H9 (cell line): Measurements from ENCODE around the gene ZNF768. TPM values are rescaled to one million over a fixed set of nuclear protein-coding genes. Genes with fewer than 3 reads are reported as not detected.

Experiments
- DNase-seq: peaks from one replicate; pipeline ENCODE4 v3.0.0-alpha.2; 2017
- H2AFZ ChIP-seq: one replicate; pipeline ENCODE4 v1.6.1; 2013; ENCODE audit warnings: mild to moderate bottlenecking, low read length, control low read depth, moderate library complexity
- H2AK5ac ChIP-seq: 2 replicates; pipeline ENCODE4 v1.6.1; 2013; ENCODE audit warnings: low read length, control low read depth, mixed read lengths; ENCODE audit not compliant: insufficient read length
- H2BK120ac ChIP-seq: one replicate; pipeline ENCODE4 v1.6.1; 2013; ENCODE audit warnings: low read depth, mild to moderate bottlenecking, low read length, control low read depth, inconsistent platforms; ENCODE audit not compliant: poor library complexity, severe bottlenecking
- H2BK12ac ChIP-seq: 2 replicates; pipeline ENCODE4 v1.6.1; 2013; ENCODE audit warnings: low read length, control low read depth, mixed read lengths, low read depth; ENCODE audit not compliant: insufficient read length
- H2BK15ac ChIP-seq: 2 replicates; pipeline ENCODE4 v1.6.1; 2013; ENCODE audit warnings: low read depth, low read length, control low read depth
- H2BK20ac ChIP-seq: one replicate; pipeline ENCODE4 v1.6.1; 2013; ENCODE audit warnings: low read depth, mild to moderate bottlenecking, low read length, control low read depth, inconsistent platforms; ENCODE audit not compliant: poor library complexity, severe bottlenecking
- H2BK5ac ChIP-seq: 2 replicates; pipeline ENCODE4 v1.6.1; 2013; ENCODE audit warnings: low read length, control low read depth, mixed read lengths; ENCODE audit not compliant: insufficient read length
- H3K14ac ChIP-seq: 2 replicates; pipeline ENCODE4 v1.6.1; 2013; ENCODE audit warnings: low read length, control low read depth; ENCODE audit not compliant: insufficient read depth
- H3K18ac ChIP-seq: 2 replicates; pipeline ENCODE4 v1.6.1; 2013; ENCODE audit warnings: low read depth, mild to moderate bottlenecking, mixed read lengths, low read length, control low read depth; ENCODE audit not compliant: insufficient read length
- H3K23ac ChIP-seq: 2 replicates; pipeline ENCODE4 v1.6.1; 2013; ENCODE audit warnings: low read length, control low read depth, mixed read lengths, low read depth; ENCODE audit not compliant: insufficient read length
- H3K23me2 ChIP-seq: 2 replicates; pipeline ENCODE4 v1.6.1; 2013; ENCODE audit warnings: low read depth, mild to moderate bottlenecking, mixed read lengths, low read length, control low read depth; ENCODE audit not compliant: insufficient read length, poor library complexity, severe bottlenecking
- H3K27ac ChIP-seq: 2 replicates; pipeline ENCODE4 v1.5.1; 2013; ENCODE audit warnings: low read length, control low read depth, mixed read lengths, low read depth; ENCODE audit not compliant: insufficient read length
- H3K27me3 ChIP-seq: 2 replicates; pipeline ENCODE4 v1.6.1; 2013; ENCODE audit warnings: low read length, control low read depth, inconsistent platforms; ENCODE audit not compliant: insufficient read depth
- H3K4ac ChIP-seq: 2 replicates; pipeline ENCODE4 v1.6.1; 2013; ENCODE audit warnings: low read depth, mild to moderate bottlenecking, control low read depth, inconsistent platforms, low read length, moderate library complexity
- H3K4me1 ChIP-seq: 2 replicates; pipeline ENCODE4 v1.6.1; 2013; ENCODE audit warnings: low read length, control low read depth, inconsistent platforms; ENCODE audit not compliant: insufficient read depth
- H3K4me2 ChIP-seq: 2 replicates; pipeline ENCODE4 v1.6.1; 2013; ENCODE audit warnings: low read length, control low read depth, mixed read lengths; ENCODE audit not compliant: insufficient read length, insufficient read depth
- H3K56ac ChIP-seq: 2 replicates; pipeline ENCODE4 v1.6.1; 2013; ENCODE audit warnings: low read depth, mild to moderate bottlenecking, mixed read lengths, low read length, control low read depth; ENCODE audit not compliant: insufficient read length
- H3K79me1 ChIP-seq: 2 replicates; pipeline ENCODE4 v1.6.1; 2013; ENCODE audit warnings: low read depth, mild to moderate bottlenecking, moderate library complexity, low read length, control low read depth, inconsistent platforms; ENCODE audit not compliant: insufficient read depth, poor library complexity, severe bottlenecking
- H3K79me2 ChIP-seq: 2 replicates; pipeline ENCODE4 v1.6.1; 2013; ENCODE audit warnings: low read length, control low read depth, inconsistent platforms; ENCODE audit not compliant: insufficient read depth
- H3K9ac ChIP-seq: 2 replicates; pipeline ENCODE4 v1.6.1; 2013; ENCODE audit warnings: low read length, control low read depth, mixed read lengths; ENCODE audit not compliant: insufficient read length; ENCODE audit errors: extremely low read depth
- H3K9me3 ChIP-seq: one replicate; pipeline ENCODE4 v1.6.1; 2013; ENCODE audit warnings: low read depth, low read length, inconsistent platforms; ENCODE audit not compliant: control insufficient read depth
- H3T11ph ChIP-seq: one replicate; pipeline ENCODE4 v1.6.1; 2013; ENCODE audit warnings: mild to moderate bottlenecking, low read length, control low read depth, inconsistent platforms
- H4K20me1 ChIP-seq: one replicate; pipeline ENCODE4 v1.6.1; 2013; ENCODE audit not compliant: control insufficient read depth, insufficient read length, insufficient read depth
- H4K5ac ChIP-seq: 2 replicates; pipeline ENCODE4 v1.6.1; 2013; ENCODE audit warnings: low read depth, mild to moderate bottlenecking, mixed read lengths, low read length, control low read depth; ENCODE audit not compliant: insufficient read length
- H4K8ac ChIP-seq: replicated peaks from 2 replicates; pipeline ENCODE4 v1.6.1; 2013; ENCODE audit warnings: low read length, control low read depth, mixed read lengths, low read depth; ENCODE audit not compliant: insufficient read length
- H4K91ac ChIP-seq: 2 replicates; pipeline ENCODE4 v1.6.1; 2013; ENCODE audit warnings: low read depth, mild to moderate bottlenecking, moderate library complexity, mixed read lengths, low read length, control low read depth; ENCODE audit not compliant: insufficient read length
- H3K27ac Mint-ChIP-seq, 3 experiments: 2 replicates in 2 of 3; 3 replicates in 1 of 3; pipeline ENCODE4 v1.8.0; 2020 to 2021; ENCODE audit warnings: mixed read lengths in 3 of 3, mild to moderate bottlenecking in 1 of 3, moderate library complexity in 1 of 3
- H3K27me3 Mint-ChIP-seq: 2 replicates; pipeline ENCODE4 v1.8.0; 2021; ENCODE audit warnings: low read depth, mild to moderate bottlenecking, moderate library complexity, mixed read lengths
- H3K36me3 Mint-ChIP-seq, 3 experiments: 2 replicates in 2 of 3; 3 replicates in 1 of 3; pipeline ENCODE4 v1.8.0; 2020 to 2021; ENCODE audit warnings: low read depth in 3 of 3, mixed read lengths in 3 of 3; ENCODE audit not compliant: insufficient read depth in 1 of 3
- H3K4me1 Mint-ChIP-seq, 2 experiments: 2 replicates each; pipeline ENCODE4 v1.8.0; 2020; ENCODE audit warnings: mixed read lengths in 2 of 2
- H3K4me3 Mint-ChIP-seq, 2 experiments: 2 replicates in 1 of 2; 3 replicates in 1 of 2; pipeline ENCODE4 v1.8.0; 2020 to 2021; ENCODE audit warnings: mild to moderate bottlenecking in 2 of 2, mixed read lengths in 2 of 2, moderate library complexity in 1 of 2
- H3K9me3 Mint-ChIP-seq, 2 experiments: 2 replicates in 1 of 2; 3 replicates in 1 of 2; pipeline ENCODE4 v1.8.0; 2020; ENCODE audit warnings: mild to moderate bottlenecking in 2 of 2, mixed read lengths in 2 of 2, moderate library complexity in 1 of 2
- CTCF ChIP-seq: fragments of 200-600 bp; sonication (generic); conservative IDR thresholded peaks from 3 replicates; pipeline ENCODE4 v1.8.0; 2021; ENCODE audit warnings: antibody characterized with exemption, mild to moderate bottlenecking
- WGBS: extraction: QIAGEN DNeasy Blood & Tissue Kit; methylation state at CpG from one replicate; pipeline ENCODE4 v1.1.7; 2013; ENCODE audit warnings: missing lambda C conversion rate, low lambda C conversion rate, mixed read lengths; ENCODE audit not compliant: insufficient read length; ENCODE audit errors: extremely low coverage; 5-methylcytosine and 5-hydroxymethylcytosine counted together
- total RNA-seq: library from RNA; stranded (reverse); gene quantifications from 2 replicates; pipeline ENCODE4 v1.2.1, GENCODE V29; 2021

Gene ZNF768
- total RNA-seq, 1 experiment from 2014 or later = 40.0 TPM

- H3K4me3 Mint-ChIP-seq = no peak overlapping the region
- no peak overlapping the region for H3T11ph ChIP-seq
Measured at GRCh38 chr16:30566531-30566930, 40.2 kb upstream of the ZNF768 start.

More at GRCh38 chr16:30566531-30566930, 40.2 kb upstream of the ZNF768 start:
- Mint-ChIP-seq H3K27ac (no peak overlapping the region; a peak in 1 of 7 replicates), H3K36me3 (no peaks in the 10 kb centered on the region), H3K27me3 (peaks cover 9% of the 10 kb centered on the region), H3K4me1 (peaks cover 9 to 18% of the 10 kb centered on the region in 2 experiments), H3K9me3 (no peaks in the 10 kb centered on the region)
- no peaks in the 10 kb centered on the region for H3K9me3 ChIP-seq
- no peak overlapping the region for H2BK5ac ChIP-seq
- no peak overlapping the region for H4K5ac ChIP-seq
- H2BK120ac ChIP-seq = no peak overlapping the region
- H3K79me1 ChIP-seq = no peaks in the 10 kb centered on the region
- H3K18ac ChIP-seq = no peak overlapping the region
- no peak overlapping the region for H3K23ac ChIP-seq
- peaks cover 9% of the 10 kb centered on the region for H3K23me2 ChIP-seq
- no peak for TF ChIP-seq CTCF
- H2AFZ ChIP-seq = no peak overlapping the region
- no peaks in the 10 kb centered on the region for H3K27me3 ChIP-seq
- no peak overlapping the region for H4K8ac ChIP-seq
- no peaks in the 10 kb centered on the region for H3K79me2 ChIP-seq
- no peak overlapping the region for H2BK20ac ChIP-seq
- no peak overlapping the region for H3K4ac ChIP-seq
- H3K27ac ChIP-seq = no peak overlapping the region
- no peak overlapping the region for H3K9ac ChIP-seq
- no peaks in the 10 kb centered on the region for H4K20me1 ChIP-seq
- no peak overlapping the region for H4K91ac ChIP-seq
- no peak for DNase-seq
- no peak overlapping the region for H3K4me2 ChIP-seq
- no peak overlapping the region for H2AK5ac ChIP-seq
- H2BK15ac ChIP-seq = no peak overlapping the region
- no peak overlapping the region for H2BK12ac ChIP-seq
- no peak overlapping the region for H3K56ac ChIP-seq
- WGBS = no CpG with 5 or more reads among the region's 4 CpGs
- H3K14ac ChIP-seq = no peak overlapping the region
- H3K4me1 ChIP-seq = no peaks in the 10 kb centered on the region; the same call in 1 of the 2 replicates
